SK-N-MC (cell line): ENCODE data around the gene PKP2.
"Not testable (repeated sequence)": the region's sequence is repeated elsewhere in the genome, so short reads cannot be mapped to it uniquely, and the experiment has no call there.

ENCODE experiments used
- DNase-seq: peaks from one replicate; pipeline ENCODE4 v3.0.0-alpha.2; 2011; ENCODE audit warnings: low read depth, low spot score
- H3K27ac ChIP-seq: fragments of 200-600 bp; sonication (generic); 2 replicates; pipeline ENCODE4 v1.5.1; 2016; ENCODE audit warnings: mixed run types
- H3K36me3 ChIP-seq: fragments of 200-600 bp; sonication (generic); 2 replicates; pipeline ENCODE4 v1.6.1; 2017; ENCODE audit warnings: antibody characterized with exemption, low read length, mixed read lengths; ENCODE audit not compliant: insufficient read depth
- H3K4me3 ChIP-seq: fragments of 200-600 bp; sonication (generic); 2 replicates; pipeline ENCODE4 v1.5.1; 2016
- H3K9ac ChIP-seq: fragments of 200-600 bp; sonication (generic); 2 replicates; pipeline ENCODE4 v1.8.0; 2017; ENCODE audit warnings: mixed run types, mixed read lengths; ENCODE audit not compliant: insufficient read length
- H3K9me3 ChIP-seq: fragments of 200-600 bp; sonication (generic); 2 replicates; pipeline ENCODE4 v1.6.1; 2017; ENCODE audit warnings: low read depth, mild to moderate bottlenecking, antibody characterized with exemption, low read length, moderate library complexity, mixed read lengths
- EZH2 ChIP-seq: fragments of 200-600 bp; sonication (generic); IDR thresholded peaks from one replicate; pipeline ENCODE4 v1.6.1; 2017; ENCODE audit warnings: antibody characterized with exemption
- FOXP2 ChIP-seq: optimal IDR thresholded peaks from 2 replicates; pipeline ENCODE3; 2011; ENCODE audit warnings: mild to moderate bottlenecking, moderate library complexity; ENCODE audit not compliant: insufficient read depth; ENCODE audit errors: extremely low read length, control extremely low read depth
- POLR2AphosphoS5 ChIP-seq: IDR thresholded peaks from 2 replicates; pipeline ENCODE4 v1.6.1; 2012; ENCODE audit warnings: mild to moderate bottlenecking, low read depth, low read length, borderline replicate concordance

The PKP2 gene

DNA sequence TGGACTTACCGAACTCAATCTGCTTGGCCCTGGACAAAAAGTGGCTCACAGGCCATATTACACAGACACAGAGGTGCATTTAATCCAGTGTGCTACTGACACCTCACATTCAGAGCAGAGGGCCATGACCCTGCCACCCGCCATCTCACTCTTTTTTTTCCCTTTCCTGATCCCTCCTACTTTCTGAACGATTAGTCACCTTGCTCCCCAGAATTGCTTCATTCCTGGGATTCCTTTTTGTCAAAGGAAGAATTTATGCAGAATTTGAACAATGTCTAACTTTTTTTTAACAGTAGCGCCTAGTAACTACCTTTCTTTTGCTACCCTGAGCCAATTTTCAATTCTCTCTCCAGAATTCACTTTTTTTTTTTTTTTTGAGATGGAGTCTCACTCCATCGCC, 4.6 kb downstream of the PKP2 start:
- Histone ChIP-seq H3K27ac (peak overlapping the region; percentile 63), H3K4me3 (peak overlapping the region; percentile 21; the same call in 1 of the 2 replicates), H3K9ac (no peak overlapping the region), H3K36me3 (no peaks in the 10 kb centered on the region), H3K9me3 (no peaks in the 10 kb centered on the region)
- DNase-seq = no peak
- TF ChIP-seq EZH2 = no peak
- no peak for TF ChIP-seq FOXP2
- no peak for TF ChIP-seq POLR2AphosphoS5

DNA sequence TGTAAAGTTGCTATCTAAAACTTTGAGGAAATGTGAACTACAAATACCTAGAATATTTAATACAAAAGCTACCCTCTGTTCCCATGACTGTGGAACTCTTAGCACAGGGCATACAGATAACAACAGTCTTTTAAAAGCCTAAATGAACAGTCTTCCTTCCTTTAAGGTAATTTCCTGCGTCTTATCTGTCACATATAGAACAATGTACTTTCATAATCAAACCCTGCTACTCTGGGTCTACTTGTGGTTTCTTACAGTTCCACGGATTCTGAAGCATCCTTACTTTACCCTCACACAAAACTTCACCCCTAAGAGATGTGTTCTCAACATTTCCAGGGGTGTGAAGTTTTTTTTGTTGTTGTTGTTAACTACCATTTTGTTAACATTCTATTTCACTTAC, 5.1 kb downstream of the PKP2 start:
- Histone ChIP-seq H3K27ac (peak overlapping the region; percentile 63), H3K9ac (no peak overlapping the region), H3K4me3 (no peak overlapping the region; the same call in 1 of the 2 replicates), H3K9me3 (no peaks in the 10 kb centered on the region), H3K36me3 (no peaks in the 10 kb centered on the region)
- TF ChIP-seq FOXP2 (no peak), POLR2AphosphoS5 (no peak), EZH2 (no peak)
- no peak for DNase-seq

GRCh38 chr12:32889011-32889760, 7.4 kb downstream of the PKP2 start:
- no peak for DNase-seq

DNA sequence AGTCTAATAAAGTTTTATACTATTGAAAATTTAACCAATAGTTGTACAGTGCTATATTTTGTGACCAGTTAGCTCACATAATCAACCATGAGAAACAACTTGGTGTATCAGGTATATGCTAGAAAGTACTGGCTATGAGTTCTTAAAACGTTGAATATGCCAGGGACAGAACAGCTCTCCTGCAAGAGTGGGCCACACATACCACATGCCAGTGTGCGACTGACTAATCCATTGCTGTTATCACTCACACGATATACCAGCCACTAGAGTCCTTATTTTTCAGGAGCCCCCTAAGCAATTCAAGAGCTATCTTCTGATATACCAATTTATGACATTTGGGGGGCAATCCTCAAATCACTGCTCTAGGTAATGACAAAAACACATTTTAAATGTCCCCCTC, 9.5 kb downstream of the PKP2 start:
- Histone ChIP-seq H3K27ac (no peak overlapping the region), H3K9me3 (no peaks in the 10 kb centered on the region), H3K36me3 (peaks cover 6% of the 10 kb centered on the region; the same call in 1 of the 2 replicates), H3K4me3 (no peak overlapping the region), H3K9ac (no peak overlapping the region)
- TF ChIP-seq EZH2 (no peak), FOXP2 (no peak), POLR2AphosphoS5 (no peak)
- DNase-seq = no peak

More at GRCh38 chr12:32889011-32889760, 7.4 kb downstream of the PKP2 start:
- Histone ChIP-seq H3K36me3 (peaks cover 6% of the 10 kb centered on the region; the same call in 1 of the 2 replicates), H3K27ac (peak overlapping the region; percentile 79), H3K4me3 (peak overlapping the region; percentile 19; the same call in 1 of the 2 replicates), H3K9me3 (no peaks in the 10 kb centered on the region), H3K9ac (no peak overlapping the region)
- TF ChIP-seq POLR2AphosphoS5 = no peak
- TF ChIP-seq EZH2 = no peak
- TF ChIP-seq FOXP2 = no peak

GRCh38 chr12:32885831-32886230, 10.7 kb downstream of the PKP2 start:
- Histone ChIP-seq H3K27ac (no peak overlapping the region), H3K9me3 (no peaks in the 10 kb centered on the region), H3K9ac (no peak overlapping the region), H3K4me3 (no peak overlapping the region), H3K36me3 (peaks cover 6% of the 10 kb centered on the region; the same call in 1 of the 2 replicates)
- DNase-seq = no peak
- TF ChIP-seq EZH2 (no peak), FOXP2 (no peak), POLR2AphosphoS5 (no peak)

- no peak for DNase-seq
- Histone ChIP-seq H3K9me3 (no peaks in the 10 kb centered on the region), H3K36me3 (peaks cover 6% of the 10 kb centered on the region; the same call in 1 of the 2 replicates), H3K4me3 (no peak overlapping the region), H3K9ac (no peak overlapping the region), H3K27ac (no peak overlapping the region)
- no peak for TF ChIP-seq FOXP2
- no peak for TF ChIP-seq POLR2AphosphoS5
- no peak for TF ChIP-seq EZH2
Measured at GRCh38 chr12:32884962-32885361, 11.6 kb downstream of the PKP2 start.

GRCh38 chr12:32881702-32882101, 14.9 kb downstream of the PKP2 start:
- H3K4me3 ChIP-seq = no peak overlapping the region
- no peak for DNase-seq
- peaks cover 23% of the 10 kb centered on the region for H3K36me3 ChIP-seq
- no peak overlapping the region for H3K9ac ChIP-seq
- H3K27ac ChIP-seq = no peak overlapping the region
- no peaks in the 10 kb centered on the region for H3K9me3 ChIP-seq
- TF ChIP-seq POLR2AphosphoS5 = no peak
- no peak for TF ChIP-seq FOXP2
- TF ChIP-seq EZH2 = no peak

DNA sequence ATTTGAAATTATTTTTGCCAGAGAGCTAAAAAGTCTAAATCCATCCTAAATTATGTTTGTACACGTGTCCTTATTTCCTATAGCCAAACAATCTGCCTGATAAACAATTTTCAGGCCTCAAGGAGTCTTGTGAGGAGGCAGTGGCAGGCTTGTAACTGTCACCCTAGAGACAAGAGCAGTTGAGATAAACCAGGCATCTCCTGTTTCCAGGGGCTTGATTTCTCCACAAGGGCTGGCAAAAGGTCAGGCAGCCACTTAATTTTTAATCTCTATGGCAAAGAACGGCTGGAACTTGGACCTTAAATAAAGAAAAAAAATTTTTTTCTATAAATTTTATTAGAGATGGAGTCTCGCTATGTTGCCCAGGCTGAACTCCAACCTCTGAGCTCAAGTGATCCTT, 15.5 kb downstream of the PKP2 start:
- H3K4me3 ChIP-seq = no peak overlapping the region

GRCh38 chr12:32879066-32879465, 17.5 kb downstream of the PKP2 start:
- not testable (repeated sequence) for H3K9me3 ChIP-seq, H3K4me3 ChIP-seq, DNase-seq, H3K27ac ChIP-seq, H3K9ac ChIP-seq
- H3K36me3 ChIP-seq = peaks cover 33% of the 10 kb centered on the region

More for the DNA sequence above, 15.5 kb downstream of the PKP2 start:
- no peak for DNase-seq
- no peak for TF ChIP-seq EZH2
- TF ChIP-seq POLR2AphosphoS5 = no peak
- no peak for TF ChIP-seq FOXP2
- peaks cover 27% of the 10 kb centered on the region for H3K36me3 ChIP-seq
- no peak overlapping the region for H3K27ac ChIP-seq
- H3K9me3 ChIP-seq = no peaks in the 10 kb centered on the region
- no peak overlapping the region for H3K9ac ChIP-seq
